Osteoblast (primary cell): Measurements from ENCODE around the gene MMP13. TPM values are rescaled to one million over a fixed set of nuclear protein-coding genes. Genes with fewer than 3 reads are reported as not detected.

Experiments
- DNase-seq: peaks from one replicate; pipeline ENCODE4 v3.0.0; 2011; ENCODE audit warnings: low spot score, mixed read lengths; ENCODE audit not compliant: insufficient read length; ENCODE audit errors: missing footprints
- H2AFZ ChIP-seq: 2 replicates; pipeline ENCODE4 v1.6.0; 2011; ENCODE audit warnings: mild to moderate bottlenecking, low read length
- H3K27ac ChIP-seq: 2 replicates; pipeline ENCODE4 v1.5.1; 2011; ENCODE audit warnings: mild to moderate bottlenecking, low read depth, low read length, moderate library complexity
- H3K27me3 ChIP-seq: 2 replicates; pipeline ENCODE4 v1.6.0; 2012; ENCODE audit warnings: mild to moderate bottlenecking, control low read depth, inconsistent platforms, low read length, moderate library complexity; ENCODE audit not compliant: insufficient read depth
- H3K36me3 ChIP-seq: 2 replicates; pipeline ENCODE4 v1.5.1; 2011; ENCODE audit warnings: mild to moderate bottlenecking, low read length, control low read depth, moderate library complexity; ENCODE audit not compliant: insufficient read depth
- H3K4me1 ChIP-seq: 2 replicates; pipeline ENCODE4 v1.5.1; 2011; ENCODE audit warnings: mild to moderate bottlenecking, low read length, control low read depth, moderate library complexity; ENCODE audit not compliant: insufficient read depth
- H3K4me2 ChIP-seq: 2 replicates; pipeline ENCODE4 v1.6.0; 2011; ENCODE audit warnings: mild to moderate bottlenecking, low read length; ENCODE audit not compliant: insufficient read depth
- H3K4me3 ChIP-seq: fragments of 200-600 bp; sonication (generic); 3 replicates; pipeline ENCODE4 v1.5.1; 2012; ENCODE audit warnings: mild to moderate bottlenecking, low read length, inconsistent platforms; ENCODE audit not compliant: insufficient read depth
- H3K79me2 ChIP-seq: 2 replicates; pipeline ENCODE4 v1.6.0; 2012; ENCODE audit warnings: mild to moderate bottlenecking, low read length, control low read depth, inconsistent platforms; ENCODE audit not compliant: insufficient read depth
- H3K9me3 ChIP-seq: 2 replicates; pipeline ENCODE4 v1.5.1; 2011; ENCODE audit warnings: low read depth, low read length, control low read depth
- H4K20me1 ChIP-seq: 2 replicates; pipeline ENCODE4 v1.6.0; 2012; ENCODE audit warnings: mild to moderate bottlenecking, low read length, control low read depth; ENCODE audit not compliant: insufficient read depth
- total RNA-seq: library from RNA; depleted of rRNA; stranded (reverse); fragments of >200 nt; gene quantifications from 2 replicates; pipeline ENCODE4 v1.2.3, GENCODE V29; 2012
- TF ChIP-seq, protein P1 (sequence below): IDR thresholded peaks from 2 replicates; pipeline ENCODE4 v1.5.1; 2011; ENCODE audit warnings: mild to moderate bottlenecking, low read depth, low read length, moderate library complexity; ENCODE audit errors: extremely low read depth

Gene MMP13
- total RNA-seq, 1 donor = 2.5 TPM

DNA sequence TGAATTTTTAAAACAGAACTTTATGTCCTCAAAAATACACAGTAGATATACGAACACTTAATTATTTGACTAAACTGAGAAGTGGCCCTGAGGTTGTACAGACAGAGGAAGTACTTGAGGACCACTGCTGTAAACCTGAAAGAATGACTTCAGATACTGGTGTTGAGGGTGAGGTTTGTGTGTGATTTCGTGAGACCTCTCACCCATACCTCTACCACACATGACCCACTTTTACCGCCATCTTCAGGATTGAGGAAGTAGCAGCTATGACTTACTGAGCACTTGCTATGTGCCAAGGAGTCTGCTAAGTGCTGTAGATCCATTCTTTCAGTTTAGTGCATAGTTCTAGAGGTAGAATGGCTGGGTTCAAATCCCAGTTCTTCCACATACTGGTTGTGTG is 21.9 kb downstream of the MMP13 start:
- H3K27ac ChIP-seq = no peak overlapping the region
- no peaks in the 10 kb centered on the region for H3K79me2 ChIP-seq
- H3K4me2 ChIP-seq = no peak overlapping the region
- H3K27me3 ChIP-seq = peaks cover 9% of the 10 kb centered on the region
- H3K36me3 ChIP-seq = no peaks in the 10 kb centered on the region
- H2AFZ ChIP-seq = no peak overlapping the region
- H3K9me3 ChIP-seq = no peaks in the 10 kb centered on the region
- H4K20me1 ChIP-seq = no peaks in the 10 kb centered on the region
- no peaks in the 10 kb centered on the region for H3K4me1 ChIP-seq
- TF ChIP-seq, protein P1, sequence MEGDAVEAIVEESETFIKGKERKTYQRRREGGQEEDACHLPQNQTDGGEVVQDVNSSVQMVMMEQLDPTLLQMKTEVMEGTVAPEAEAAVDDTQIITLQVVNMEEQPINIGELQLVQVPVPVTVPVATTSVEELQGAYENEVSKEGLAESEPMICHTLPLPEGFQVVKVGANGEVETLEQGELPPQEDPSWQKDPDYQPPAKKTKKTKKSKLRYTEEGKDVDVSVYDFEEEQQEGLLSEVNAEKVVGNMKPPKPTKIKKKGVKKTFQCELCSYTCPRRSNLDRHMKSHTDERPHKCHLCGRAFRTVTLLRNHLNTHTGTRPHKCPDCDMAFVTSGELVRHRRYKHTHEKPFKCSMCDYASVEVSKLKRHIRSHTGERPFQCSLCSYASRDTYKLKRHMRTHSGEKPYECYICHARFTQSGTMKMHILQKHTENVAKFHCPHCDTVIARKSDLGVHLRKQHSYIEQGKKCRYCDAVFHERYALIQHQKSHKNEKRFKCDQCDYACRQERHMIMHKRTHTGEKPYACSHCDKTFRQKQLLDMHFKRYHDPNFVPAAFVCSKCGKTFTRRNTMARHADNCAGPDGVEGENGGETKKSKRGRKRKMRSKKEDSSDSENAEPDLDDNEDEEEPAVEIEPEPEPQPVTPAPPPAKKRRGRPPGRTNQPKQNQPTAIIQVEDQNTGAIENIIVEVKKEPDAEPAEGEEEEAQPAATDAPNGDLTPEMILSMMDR = no peak
- no peak for DNase-seq
- H3K4me3 ChIP-seq = no peak overlapping the region

GRCh38 chr11:102932678-102933077 is 22.9 kb downstream of the MMP13 start:
- no peak for DNase-seq
- Histone ChIP-seq H3K79me2 (no peaks in the 10 kb centered on the region), H3K4me2 (no peak overlapping the region), H3K4me3 (no peak overlapping the region), H3K27me3 (peaks cover 9% of the 10 kb centered on the region), H3K4me1 (no peaks in the 10 kb centered on the region), H3K36me3 (no peaks in the 10 kb centered on the region), H3K9me3 (no peaks in the 10 kb centered on the region), H3K27ac (no peak overlapping the region), H4K20me1 (no peaks in the 10 kb centered on the region), H2AFZ (no peak overlapping the region)
- TF ChIP-seq, protein P1 = no peak

DNA sequence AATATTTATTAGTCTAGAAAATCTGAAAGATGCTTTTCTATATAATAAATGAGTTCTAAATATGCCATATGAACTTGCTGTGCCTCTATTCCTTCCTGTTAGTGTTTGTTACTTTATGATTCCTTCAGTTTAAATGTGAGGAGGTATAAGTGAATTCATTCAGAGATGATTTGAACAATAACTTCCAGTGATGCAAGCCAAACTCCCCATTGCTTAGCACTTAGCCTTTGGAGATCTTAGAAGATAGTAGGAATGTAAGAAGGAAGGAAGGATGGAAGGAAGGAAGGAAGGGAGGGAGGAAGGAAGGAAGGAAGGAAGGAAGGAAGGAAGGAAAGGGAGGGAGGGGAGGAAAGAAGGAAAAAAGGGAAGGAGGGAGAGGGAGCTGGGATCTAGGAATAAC is 25.1 kb downstream of the MMP13 start:
- Histone ChIP-seq H3K79me2 (no peaks in the 10 kb centered on the region), H3K9me3 (no peaks in the 10 kb centered on the region), H3K27me3 (peaks cover 9% of the 10 kb centered on the region), H3K4me1 (no peaks in the 10 kb centered on the region), H3K4me2 (no peak overlapping the region), H3K36me3 (no peaks in the 10 kb centered on the region), H2AFZ (no peak overlapping the region), H3K27ac (no peak overlapping the region), H4K20me1 (no peaks in the 10 kb centered on the region), H3K4me3 (no peak overlapping the region)
- DNase-seq = no peak
- TF ChIP-seq, protein P1 = no peak

- Histone ChIP-seq H3K79me2 (no peaks in the 10 kb centered on the region), H3K9me3 (no peaks in the 10 kb centered on the region), H3K36me3 (no peaks in the 10 kb centered on the region), H4K20me1 (no peaks in the 10 kb centered on the region), H3K4me2 (no peak overlapping the region), H3K27me3 (peaks cover 9% of the 10 kb centered on the region), H3K27ac (no peak overlapping the region), H3K4me1 (no peaks in the 10 kb centered on the region), H2AFZ (no peak overlapping the region), H3K4me3 (no peak overlapping the region)
- TF ChIP-seq, protein P1 = no peak
- no peak for DNase-seq
Observed at GRCh38 chr11:102929972-102930371, 25.6 kb downstream of the MMP13 start.
